ENCODE measurements around the gene SENP5.

Gene SENP5

DNA sequence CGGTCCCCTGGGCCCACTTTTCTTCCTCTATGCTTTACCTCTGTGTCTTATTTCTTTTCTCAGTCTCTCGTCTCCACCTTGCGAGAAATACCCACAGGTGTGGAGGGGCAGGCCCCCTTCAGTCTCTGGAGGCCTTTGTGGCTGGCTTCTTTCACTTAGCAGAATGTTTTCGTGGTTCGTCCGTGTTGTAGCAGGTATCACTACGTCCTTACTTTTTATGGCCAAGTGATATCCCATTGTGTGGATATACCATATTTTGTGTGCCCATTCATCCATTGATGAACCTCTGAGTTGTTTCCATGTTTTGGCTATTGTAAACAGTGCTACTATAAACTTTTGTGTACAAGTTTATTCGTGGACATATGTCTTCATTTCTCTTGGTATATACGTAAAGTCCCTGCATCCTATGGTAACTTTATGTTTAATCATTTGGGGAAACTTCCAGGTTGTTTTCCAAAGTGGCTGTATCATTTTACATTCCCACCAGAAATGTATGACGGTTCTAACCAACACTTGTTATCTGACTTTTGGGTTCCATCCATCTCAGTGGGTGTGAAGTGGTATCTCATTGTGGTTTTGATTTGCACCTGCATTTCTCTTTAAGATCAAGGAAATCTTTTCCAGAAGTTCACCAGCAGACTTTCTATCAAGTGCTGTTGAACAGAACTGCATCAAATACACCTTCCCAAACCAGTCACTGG, 95.4 kb downstream of the SENP5 start:
- no peak for DNase-seq (ENCODE audit: low spot score)
- TF ChIP-seq, protein P1, sequence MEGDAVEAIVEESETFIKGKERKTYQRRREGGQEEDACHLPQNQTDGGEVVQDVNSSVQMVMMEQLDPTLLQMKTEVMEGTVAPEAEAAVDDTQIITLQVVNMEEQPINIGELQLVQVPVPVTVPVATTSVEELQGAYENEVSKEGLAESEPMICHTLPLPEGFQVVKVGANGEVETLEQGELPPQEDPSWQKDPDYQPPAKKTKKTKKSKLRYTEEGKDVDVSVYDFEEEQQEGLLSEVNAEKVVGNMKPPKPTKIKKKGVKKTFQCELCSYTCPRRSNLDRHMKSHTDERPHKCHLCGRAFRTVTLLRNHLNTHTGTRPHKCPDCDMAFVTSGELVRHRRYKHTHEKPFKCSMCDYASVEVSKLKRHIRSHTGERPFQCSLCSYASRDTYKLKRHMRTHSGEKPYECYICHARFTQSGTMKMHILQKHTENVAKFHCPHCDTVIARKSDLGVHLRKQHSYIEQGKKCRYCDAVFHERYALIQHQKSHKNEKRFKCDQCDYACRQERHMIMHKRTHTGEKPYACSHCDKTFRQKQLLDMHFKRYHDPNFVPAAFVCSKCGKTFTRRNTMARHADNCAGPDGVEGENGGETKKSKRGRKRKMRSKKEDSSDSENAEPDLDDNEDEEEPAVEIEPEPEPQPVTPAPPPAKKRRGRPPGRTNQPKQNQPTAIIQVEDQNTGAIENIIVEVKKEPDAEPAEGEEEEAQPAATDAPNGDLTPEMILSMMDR (IDR thresholded peaks at IDR 0.05; ENCODE audit: extremely low read depth, missing control alignments) = no peak

DNA sequence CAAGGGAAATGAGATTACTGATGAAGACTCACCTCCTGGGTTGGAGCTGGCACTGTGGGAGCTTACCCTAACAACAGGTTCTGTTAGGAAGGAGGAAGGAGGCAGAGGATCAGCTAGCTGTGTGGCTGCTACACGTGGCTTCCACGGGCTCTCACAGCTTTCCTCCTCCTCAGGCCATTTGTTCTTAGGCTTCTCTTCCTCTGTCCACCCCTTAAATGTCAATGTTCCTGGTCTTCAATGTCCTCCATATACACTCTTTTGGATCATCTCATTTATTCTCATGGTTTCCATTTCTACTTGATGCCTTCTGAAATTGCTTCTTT, 95.9 kb downstream of the SENP5 start:
- no peak for DNase-seq (ENCODE audit: low spot score)
- TF ChIP-seq, protein P1 (IDR thresholded peaks at IDR 0.05; ENCODE audit: extremely low read depth, missing control alignments) = no peak

DNA sequence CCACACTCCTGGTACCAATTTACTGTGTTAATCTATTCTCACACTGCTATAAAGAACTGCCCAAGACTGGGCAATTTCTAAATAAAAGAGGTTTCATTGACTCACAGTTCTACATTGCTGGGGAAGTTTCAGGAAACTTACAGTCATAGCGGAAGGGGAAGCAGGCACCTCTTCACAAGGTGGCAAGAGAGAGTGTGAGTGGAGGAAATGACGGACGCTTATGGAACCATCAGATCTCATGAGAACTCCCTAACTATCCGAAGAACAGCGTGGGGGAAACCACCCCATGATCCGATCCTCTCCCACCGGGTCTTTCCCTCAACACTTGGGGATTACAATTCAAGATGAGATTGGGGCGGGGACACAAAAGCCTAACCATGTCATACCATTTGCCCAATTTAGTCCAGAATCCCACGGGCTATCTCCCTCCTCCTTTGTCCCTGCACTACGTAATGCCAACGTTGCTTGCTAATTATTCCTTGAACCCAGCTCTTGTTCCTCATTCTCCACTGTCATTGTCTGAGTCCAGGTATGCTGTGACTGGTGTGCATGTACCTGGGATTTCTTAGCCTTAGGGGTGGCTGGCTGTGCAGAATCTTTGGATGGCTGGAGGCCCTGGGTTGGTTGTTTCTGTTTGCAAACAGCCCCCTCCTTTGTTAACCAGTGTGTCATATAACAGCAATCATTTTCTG, 97.5 kb downstream of the SENP5 start:
- no peak for DNase-seq (ENCODE audit: low spot score)
- TF ChIP-seq, protein P1 (IDR thresholded peaks at IDR 0.05; ENCODE audit: extremely low read depth, missing control alignments) = no peak

DNA sequence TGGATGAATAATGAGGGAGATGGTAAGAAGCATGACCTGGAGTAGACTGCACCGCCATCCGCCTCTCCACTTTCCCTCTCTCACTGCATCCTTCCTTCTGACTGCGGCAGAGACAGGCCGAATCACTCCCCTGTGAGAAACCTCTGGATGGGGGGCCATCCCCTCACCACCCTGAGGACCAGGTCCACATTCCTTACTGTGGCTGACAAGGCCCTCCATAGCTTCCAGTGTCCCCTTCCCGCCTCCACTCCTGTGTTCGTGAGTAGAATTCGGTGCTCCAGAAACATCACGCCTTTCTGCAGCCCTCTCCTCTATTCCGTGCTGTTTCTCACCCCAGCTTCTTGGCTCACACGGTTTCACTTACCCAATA, 98.1 kb downstream of the SENP5 start:
- TF ChIP-seq, protein P1 (IDR thresholded peaks at IDR 0.05; ENCODE audit: extremely low read depth, missing control alignments) = no peak
- no peak for DNase-seq (ENCODE audit: low spot score)

DNA sequence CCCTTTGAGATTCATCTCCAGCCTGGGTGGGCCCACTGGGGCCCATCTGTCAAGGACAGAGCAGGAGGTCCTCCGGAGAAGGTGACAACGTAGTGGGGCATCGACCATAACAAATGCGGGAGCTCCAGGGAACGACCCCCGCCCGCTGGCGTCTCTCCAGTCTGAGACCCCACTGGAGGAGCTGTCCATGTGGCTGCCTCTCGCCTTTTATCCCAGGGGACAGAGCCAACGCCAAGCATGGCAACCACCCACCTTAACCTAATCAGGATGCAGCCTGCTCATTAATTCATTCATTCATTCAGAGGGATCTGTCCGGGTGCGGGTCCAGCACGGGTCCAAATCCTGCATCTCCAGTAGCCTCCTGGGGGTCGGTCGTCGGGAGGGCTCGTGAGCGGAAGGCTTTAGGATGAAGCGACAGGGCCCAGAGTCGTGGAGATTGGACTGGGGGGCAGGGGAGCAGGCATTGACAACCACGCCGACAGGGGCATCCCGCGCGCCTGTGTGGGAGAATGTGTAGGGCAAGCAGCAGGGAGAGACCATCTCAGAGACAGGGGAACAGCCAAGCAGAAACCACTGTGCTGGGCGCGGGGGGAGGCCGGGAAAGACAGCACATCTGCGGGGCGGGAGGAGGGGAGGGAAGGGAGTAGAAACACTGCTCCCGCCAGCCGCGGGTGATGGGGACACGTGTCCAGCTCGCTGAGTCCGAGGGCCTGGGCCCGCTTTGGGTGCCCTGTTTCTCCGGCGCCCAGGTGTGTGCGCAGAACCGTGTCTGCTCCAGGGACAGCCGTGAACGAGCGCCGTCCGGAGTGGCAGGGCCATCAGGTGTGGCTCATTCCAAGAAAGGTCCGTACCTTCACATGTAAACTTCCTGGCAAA, 99.0 kb downstream of the SENP5 start:
- TF ChIP-seq, protein P1 (IDR thresholded peaks at IDR 0.05; ENCODE audit: extremely low read depth, missing control alignments) = no peak

DNA sequence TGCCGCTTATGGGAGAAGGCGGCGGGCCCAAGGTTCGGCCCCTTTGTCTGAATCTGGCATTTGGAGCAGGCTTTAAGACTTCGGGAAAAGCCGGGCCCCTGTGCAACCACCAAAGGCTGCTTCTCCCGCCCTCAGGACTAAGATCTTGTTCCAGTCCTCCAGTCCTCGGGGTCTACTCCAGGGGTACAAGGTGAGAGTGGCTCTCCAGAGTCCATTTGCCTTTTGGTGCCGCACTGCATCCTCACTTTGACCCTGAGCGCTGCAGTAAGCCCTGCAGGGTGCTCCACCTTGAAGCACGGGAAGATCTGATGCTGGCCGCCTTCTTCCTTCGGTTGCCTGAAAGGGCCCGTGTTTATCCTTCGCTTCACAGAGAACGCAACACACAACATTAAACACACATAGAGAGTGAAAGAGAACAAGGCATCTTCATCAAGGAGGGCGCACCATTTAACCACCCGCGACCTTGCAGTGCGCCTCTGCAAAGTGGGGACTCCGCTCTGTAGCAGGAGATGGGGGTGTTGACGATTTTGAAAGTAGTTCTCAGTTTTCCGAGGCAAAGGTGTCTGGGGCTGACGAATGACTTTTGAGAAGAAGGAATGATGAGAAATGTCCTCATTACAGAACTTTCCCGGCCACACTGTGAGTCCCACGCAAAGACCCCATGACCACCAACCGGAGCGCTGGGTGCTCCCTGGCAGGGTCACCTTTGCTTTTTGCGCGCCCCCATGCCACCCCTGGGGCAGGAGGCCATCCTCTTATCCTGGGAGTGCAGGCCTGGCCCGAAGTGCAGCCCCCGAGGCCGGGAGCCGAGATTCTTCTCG, 99.9 kb downstream of the SENP5 start:
- TF ChIP-seq, protein P1 (IDR thresholded peaks at IDR 0.05; ENCODE audit: extremely low read depth, missing control alignments) = no peak
- no peak for DNase-seq (ENCODE audit: low spot score)

More for the DNA sequence above, 99.0 kb downstream of the SENP5 start:
- DNase-seq (ENCODE audit: low spot score) = no peak

All from GM20000 (cell line).